Activated naive CD4-positive, alpha-beta T cell treated with anti-CD3 and anti-CD28 coated beads, Interleukin-2, amount 10 ng/mL, durations not matched to agents 7 days and 5 days (primary cell): Measurements from ENCODE around the gene LHFPL2.

Source experiments
- CTCF ChIA-PET: fragments of 350-600 bp; sonication (Branson Sonifier 250); formaldehyde crosslinking; loops from one replicate; lab custom pipeline; 2021; ENCODE audit warnings: antibody characterized with exemption; lab: Charles Lee
- DNase-seq: peaks from one replicate; pipeline ENCODE4 v3.0.0-alpha.2; 2020
- H3K27ac Mint-ChIP-seq: one replicate; pipeline ENCODE4 v1.8.0; 2021; ENCODE audit warnings: mild to moderate bottlenecking, moderate library complexity, mixed read lengths
- H3K27me3 Mint-ChIP-seq: one replicate; pipeline ENCODE4 v1.8.0; 2021; ENCODE audit warnings: mild to moderate bottlenecking, mixed read lengths
- H3K36me3 Mint-ChIP-seq: one replicate; pipeline ENCODE4 v1.8.0; 2021; ENCODE audit warnings: mixed read lengths
- H3K4me1 Mint-ChIP-seq: one replicate; pipeline ENCODE4 v1.8.0; 2021; ENCODE audit warnings: mixed read lengths
- H3K4me3 Mint-ChIP-seq: one replicate; pipeline ENCODE4 v1.8.0; 2021; ENCODE audit warnings: mild to moderate bottlenecking, moderate library complexity, mixed read lengths
- H3K9me3 Mint-ChIP-seq: one replicate; pipeline ENCODE4 v1.8.0; 2021; ENCODE audit warnings: mixed read lengths

LHFPL2 gene

DNA sequence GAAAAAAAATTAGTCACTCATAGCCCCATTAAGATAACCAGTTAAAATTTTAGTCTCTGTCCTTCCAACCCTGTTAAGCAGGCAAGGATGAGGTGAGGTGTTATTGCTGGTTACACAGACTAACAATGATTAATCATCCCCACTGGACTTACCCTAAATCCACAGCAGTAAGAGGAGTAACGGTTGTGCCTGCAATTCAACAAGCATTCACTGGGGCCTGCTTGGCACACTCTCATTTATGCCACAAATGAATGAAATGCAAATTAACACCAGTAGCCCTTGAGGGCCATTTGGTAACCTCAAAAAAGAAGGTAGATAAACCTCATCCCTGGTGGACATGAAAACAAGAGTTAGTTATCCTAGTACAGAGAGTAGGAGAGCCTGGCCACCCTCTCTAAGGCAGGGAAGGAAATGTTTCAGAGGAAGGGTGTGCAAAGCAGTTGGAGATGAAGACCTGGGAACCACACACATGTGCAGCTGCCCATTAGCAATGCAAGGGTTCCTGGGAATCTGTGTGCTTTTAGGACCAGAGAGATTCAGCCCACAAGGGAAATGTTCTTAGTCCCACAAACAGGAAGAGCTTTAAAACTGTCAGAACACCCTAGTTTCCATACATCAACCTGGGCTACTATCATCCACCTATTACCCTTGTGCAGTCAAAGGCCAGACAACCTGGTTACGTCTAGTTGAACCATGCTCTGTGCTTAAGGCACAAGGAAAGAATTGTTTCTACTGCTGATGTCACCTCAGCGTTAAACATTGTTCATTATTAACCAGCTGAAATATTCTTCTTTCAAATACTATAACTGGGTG lies 7.7 kb downstream of the LHFPL2 start:
- H3K36me3 Mint-ChIP-seq, result no peaks in the 10 kb centered on the region

GRCh38 chr5:78639791-78640190 lies 8.8 kb downstream of the LHFPL2 start:
- CTCF ChIA-PET, result no interaction called here
- Mint-ChIP-seq H3K9me3 (no peaks in the 10 kb centered on the region), H3K27me3 (peaks cover 26% of the 10 kb centered on the region), H3K27ac (no peak overlapping the region), H3K4me3 (no peak overlapping the region), H3K36me3 (no peaks in the 10 kb centered on the region), H3K4me1 (no peaks in the 10 kb centered on the region)
- DNase-seq, result no peak

More for the DNA sequence above, 7.7 kb downstream of the LHFPL2 start:
- H3K4me3 Mint-ChIP-seq, result no peak overlapping the region
- CTCF ChIA-PET, result interaction anchor here (1.4 kb wide), 1 partner anchor 11 kb away, joined by 3 read pairs; no protein-coding TSS in a partner anchor
- H3K27me3 Mint-ChIP-seq, result peaks cover 37% of the 10 kb centered on the region
- no peak overlapping the region for H3K27ac Mint-ChIP-seq
- no peaks in the 10 kb centered on the region for H3K9me3 Mint-ChIP-seq
- DNase-seq, result no peak
- H3K4me1 Mint-ChIP-seq, result no peaks in the 10 kb centered on the region

- peaks cover 19% of the 10 kb centered on the region for H3K27me3 Mint-ChIP-seq
- CTCF ChIA-PET, result no interaction called here
- DNase-seq, result no peak
- H3K27ac Mint-ChIP-seq, result no peak overlapping the region
- no peaks in the 10 kb centered on the region for H3K4me1 Mint-ChIP-seq
- no peak overlapping the region for H3K4me3 Mint-ChIP-seq
- H3K9me3 Mint-ChIP-seq, result no peaks in the 10 kb centered on the region
- no peaks in the 10 kb centered on the region for H3K36me3 Mint-ChIP-seq
Measured at GRCh38 chr5:78638973-78639669, 9.5 kb downstream of the LHFPL2 start.

DNA sequence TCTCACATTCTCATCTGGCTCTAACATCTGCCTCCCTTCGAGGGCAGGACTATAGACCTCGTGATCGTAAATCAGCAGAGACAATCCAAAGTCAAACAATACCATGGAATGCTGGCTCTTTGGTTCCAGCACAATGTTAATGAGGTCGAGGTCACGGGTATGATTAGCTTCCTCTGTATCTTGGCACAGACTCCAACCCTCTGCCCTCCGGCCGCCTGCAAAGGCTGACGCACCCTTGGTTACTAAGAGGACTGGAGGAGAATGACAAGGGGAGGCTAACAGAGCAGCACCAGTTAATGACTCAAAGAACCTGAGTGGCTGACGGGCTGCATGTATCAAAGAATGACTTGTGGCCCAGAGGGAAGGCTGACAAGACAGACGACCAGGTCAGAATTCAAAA lies 10.1 kb downstream of the LHFPL2 start:
- no peak for DNase-seq
- H3K4me3 Mint-ChIP-seq, result no peak overlapping the region
- CTCF ChIA-PET, result no interaction called here

GRCh38 chr5:78637468-78637867 lies 11.1 kb downstream of the LHFPL2 start:
- peaks cover 15% of the 10 kb centered on the region for H3K27me3 Mint-ChIP-seq
- no peaks in the 10 kb centered on the region for H3K4me1 Mint-ChIP-seq
- no peak for DNase-seq
- CTCF ChIA-PET, result no interaction called here
- H3K36me3 Mint-ChIP-seq, result no peaks in the 10 kb centered on the region
- no peaks in the 10 kb centered on the region for H3K9me3 Mint-ChIP-seq
- H3K27ac Mint-ChIP-seq, result no peak overlapping the region
- no peak overlapping the region for H3K4me3 Mint-ChIP-seq

More for the DNA sequence above, 10.1 kb downstream of the LHFPL2 start:
- H3K9me3 Mint-ChIP-seq, result no peaks in the 10 kb centered on the region
- no peaks in the 10 kb centered on the region for H3K4me1 Mint-ChIP-seq
- no peaks in the 10 kb centered on the region for H3K36me3 Mint-ChIP-seq
- H3K27ac Mint-ChIP-seq, result no peak overlapping the region
- H3K27me3 Mint-ChIP-seq, result peaks cover 18% of the 10 kb centered on the region

DNA sequence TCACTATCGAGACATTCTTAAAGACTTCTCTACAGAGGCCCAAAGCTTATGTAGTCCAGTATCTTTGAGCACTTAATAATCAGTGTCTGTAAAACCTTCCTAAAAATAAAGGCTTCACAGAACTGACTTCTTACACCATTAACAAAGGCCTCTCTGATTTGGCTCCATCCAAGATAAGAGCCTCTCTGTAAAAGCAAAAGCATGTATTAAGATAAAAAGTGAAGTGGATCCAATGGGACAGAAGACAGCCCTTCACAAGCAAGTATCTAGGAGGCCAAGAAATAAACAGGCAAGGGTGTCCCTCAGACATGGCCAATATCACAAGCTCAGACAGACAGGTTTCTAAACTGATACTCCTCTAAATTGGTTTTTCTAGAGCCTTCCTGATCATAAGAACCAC lies 11.9 kb downstream of the LHFPL2 start:
- H3K27me3 Mint-ChIP-seq, result peaks cover 11% of the 10 kb centered on the region
- H3K4me1 Mint-ChIP-seq, result no peaks in the 10 kb centered on the region
- no peak for DNase-seq
- H3K36me3 Mint-ChIP-seq, result no peaks in the 10 kb centered on the region
- no peak overlapping the region for H3K4me3 Mint-ChIP-seq
- no peak overlapping the region for H3K27ac Mint-ChIP-seq
- H3K9me3 Mint-ChIP-seq, result no peaks in the 10 kb centered on the region
- CTCF ChIA-PET, result no interaction called here

- Mint-ChIP-seq H3K27ac (no peak overlapping the region), H3K4me3 (no peak overlapping the region), H3K4me1 (no peaks in the 10 kb centered on the region), H3K9me3 (no peaks in the 10 kb centered on the region), H3K27me3 (peaks cover 4% of the 10 kb centered on the region), H3K36me3 (no peaks in the 10 kb centered on the region)
- CTCF ChIA-PET, result no interaction called here
- no peak for DNase-seq
Measured at GRCh38 chr5:78634634-78635033, 13.9 kb downstream of the LHFPL2 start.

GRCh38 chr5:78634229-78634628 lies 14.3 kb downstream of the LHFPL2 start:
- no peak for DNase-seq
- Mint-ChIP-seq H3K4me1 (no peaks in the 10 kb centered on the region), H3K27me3 (peaks cover 4% of the 10 kb centered on the region), H3K9me3 (no peaks in the 10 kb centered on the region), H3K36me3 (no peaks in the 10 kb centered on the region), H3K27ac (no peak overlapping the region), H3K4me3 (no peak overlapping the region)
- CTCF ChIA-PET, result no interaction called here

GRCh38 chr5:78633700-78634099 lies 14.9 kb downstream of the LHFPL2 start:
- no peak overlapping the region for H3K4me3 Mint-ChIP-seq
- CTCF ChIA-PET, result no interaction called here
- no peaks in the 10 kb centered on the region for H3K9me3 Mint-ChIP-seq
- H3K27ac Mint-ChIP-seq, result no peak overlapping the region
- no peaks in the 10 kb centered on the region for H3K36me3 Mint-ChIP-seq
- DNase-seq, result no peak
- no peaks in the 10 kb centered on the region for H3K4me1 Mint-ChIP-seq
- peaks cover 4% of the 10 kb centered on the region for H3K27me3 Mint-ChIP-seq

DNA sequence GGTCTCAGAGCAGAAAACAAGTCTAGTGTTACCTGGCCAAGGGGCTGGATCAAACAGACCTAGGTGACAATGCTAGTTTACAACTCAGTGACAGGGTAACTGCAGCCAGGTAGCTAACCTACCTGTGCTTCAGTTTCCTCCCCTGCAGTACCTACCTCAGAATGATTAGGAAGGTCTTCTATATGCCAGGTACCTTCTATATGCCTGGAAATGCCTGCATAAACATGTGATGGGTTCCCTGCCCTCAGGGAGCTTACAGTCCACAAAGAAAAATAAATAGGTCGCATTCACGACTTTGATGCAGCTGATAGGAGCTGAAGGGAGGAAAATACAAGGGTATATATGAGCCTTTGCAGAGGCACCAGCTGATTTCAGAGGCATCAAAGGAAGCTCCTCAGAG lies 16.1 kb downstream of the LHFPL2 start:
- no peaks in the 10 kb centered on the region for H3K4me1 Mint-ChIP-seq

DNA sequence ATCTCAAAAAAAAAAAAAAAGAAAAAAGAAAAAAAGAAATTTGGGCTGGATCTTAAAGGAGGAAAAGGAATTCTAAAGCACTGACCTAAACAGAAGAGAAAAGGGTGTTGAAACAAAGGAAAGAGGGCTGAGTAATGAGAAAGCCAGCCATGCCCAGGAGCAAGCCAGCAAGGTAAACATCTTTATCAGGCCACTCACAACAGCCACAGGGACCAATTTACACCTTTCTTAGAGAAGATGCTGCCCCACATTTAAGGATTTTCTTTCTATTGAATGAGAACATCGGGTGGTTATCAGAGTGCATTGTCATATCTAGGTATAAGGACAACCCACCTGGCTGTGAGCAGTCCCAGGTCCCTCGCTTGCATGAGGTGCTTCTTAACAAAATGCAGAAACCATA lies 16.6 kb downstream of the LHFPL2 start:
- H3K9me3 Mint-ChIP-seq, result no peaks in the 10 kb centered on the region
- peaks cover 9% of the 10 kb centered on the region for H3K27me3 Mint-ChIP-seq
- DNase-seq, result no peak
- H3K4me1 Mint-ChIP-seq, result no peaks in the 10 kb centered on the region
- H3K36me3 Mint-ChIP-seq, result no peaks in the 10 kb centered on the region
- H3K27ac Mint-ChIP-seq, result no peak overlapping the region
- CTCF ChIA-PET, result no interaction called here
- H3K4me3 Mint-ChIP-seq, result no peak overlapping the region

More for the DNA sequence above, 16.1 kb downstream of the LHFPL2 start:
- H3K4me3 Mint-ChIP-seq, result no peak overlapping the region
- H3K27ac Mint-ChIP-seq, result no peak overlapping the region
- H3K27me3 Mint-ChIP-seq, result peaks cover 9% of the 10 kb centered on the region
- no peaks in the 10 kb centered on the region for H3K9me3 Mint-ChIP-seq
- no peaks in the 10 kb centered on the region for H3K36me3 Mint-ChIP-seq
- no peak for DNase-seq
- CTCF ChIA-PET, result no interaction called here

DNA sequence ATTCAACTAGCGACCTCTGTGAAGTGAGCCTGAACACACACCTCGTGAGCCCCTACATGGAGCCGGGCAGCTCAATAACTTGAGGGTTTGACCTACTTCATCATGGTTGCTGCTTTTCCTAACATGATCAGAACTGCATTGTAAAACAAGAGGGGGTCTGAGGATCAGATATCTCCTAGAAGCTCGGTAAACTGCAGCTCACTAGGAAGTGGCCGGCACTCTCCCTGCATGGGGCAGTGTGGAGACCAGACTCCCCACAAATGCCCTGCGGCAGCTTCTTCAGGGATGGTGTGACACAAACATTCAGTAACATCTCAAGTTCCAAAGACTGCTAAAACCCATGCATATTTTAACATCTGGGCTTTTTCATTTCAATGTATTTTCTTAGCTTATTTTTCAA lies 18.5 kb downstream of the LHFPL2 start:
- no peaks in the 10 kb centered on the region for H3K36me3 Mint-ChIP-seq
- no peak overlapping the region for H3K4me3 Mint-ChIP-seq
- no peak for DNase-seq
- peaks cover 14% of the 10 kb centered on the region for H3K27me3 Mint-ChIP-seq
- no peak overlapping the region for H3K27ac Mint-ChIP-seq
- no peaks in the 10 kb centered on the region for H3K9me3 Mint-ChIP-seq
- H3K4me1 Mint-ChIP-seq, result no peaks in the 10 kb centered on the region
- CTCF ChIA-PET, result interaction anchor here (1.1 kb wide), 1 partner anchor 11 kb away, joined by 3 read pairs; no protein-coding TSS in a partner anchor

- no peak for DNase-seq
- no peaks in the 10 kb centered on the region for H3K9me3 Mint-ChIP-seq
- H3K27ac Mint-ChIP-seq, result no peak overlapping the region
- H3K4me1 Mint-ChIP-seq, result no peaks in the 10 kb centered on the region
- H3K27me3 Mint-ChIP-seq, result peaks cover 14% of the 10 kb centered on the region
- CTCF ChIA-PET, result interaction anchor here (1.1 kb wide), 1 partner anchor 11 kb away, joined by 3 read pairs; no protein-coding TSS in a partner anchor
- H3K36me3 Mint-ChIP-seq, result no peaks in the 10 kb centered on the region
- no peak overlapping the region for H3K4me3 Mint-ChIP-seq
Measured at GRCh38 chr5:78629624-78630023, 18.9 kb downstream of the LHFPL2 start.

DNA sequence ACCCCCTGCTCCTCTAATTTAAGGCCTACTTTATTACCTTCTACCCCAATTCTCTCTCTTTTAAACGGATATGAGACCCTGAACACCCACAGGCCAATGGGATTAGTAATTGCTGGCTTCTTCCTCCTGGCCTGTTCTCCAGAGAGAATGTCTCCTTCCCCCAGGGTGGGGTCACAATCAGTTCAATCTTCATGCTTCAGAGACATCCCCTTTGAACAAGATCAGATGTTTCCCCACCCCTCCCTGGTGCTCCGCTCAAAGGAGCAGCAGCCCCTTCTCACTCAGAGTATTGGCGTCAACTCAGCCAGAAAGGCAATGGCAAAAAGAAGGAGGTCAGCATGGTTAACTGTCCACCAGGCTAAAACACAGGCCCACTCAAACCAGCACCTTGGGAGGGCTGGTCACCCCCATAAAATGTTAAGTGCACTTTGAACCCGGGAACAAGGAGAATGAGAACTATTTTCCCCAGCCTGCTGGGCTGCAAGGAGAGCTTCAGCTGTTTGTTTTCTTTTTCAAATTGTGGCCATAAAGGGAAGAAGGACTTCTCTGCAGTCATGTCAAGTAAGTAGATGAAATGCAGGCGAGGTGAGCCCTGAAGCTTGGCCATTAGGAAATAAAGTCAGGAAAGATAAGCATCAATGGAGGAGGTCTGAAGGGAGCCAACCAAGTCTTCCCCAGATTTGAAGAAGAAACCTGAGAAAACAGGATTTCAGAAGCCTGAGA lies 20.1 kb downstream of the LHFPL2 start:
- H3K27ac Mint-ChIP-seq, result no peak overlapping the region
- no peaks in the 10 kb centered on the region for H3K36me3 Mint-ChIP-seq
- no peaks in the 10 kb centered on the region for H3K4me1 Mint-ChIP-seq
- peaks cover 17% of the 10 kb centered on the region for H3K27me3 Mint-ChIP-seq
- no peaks in the 10 kb centered on the region for H3K9me3 Mint-ChIP-seq
- CTCF ChIA-PET, result no interaction called here
- H3K4me3 Mint-ChIP-seq, result no peak overlapping the region
- no peak for DNase-seq
